ENCODE results near the gene AFF2. TPM values are rescaled to one million over a fixed set of nuclear protein-coding genes. Genes with fewer than 3 reads are reported as not detected.
A peak's percentile ranks its signal among the peaks of the same experiment; 100 is the strongest.

Gene AFF2
- total RNA-seq, 1 donor from 2014 or later = under 0.01 TPM

GRCh38 chrX:148681605-148682004 is 181.2 kb downstream of the AFF2 start:
- H3K27me3 ChIP-seq (ENCODE audit: control insufficient read depth, insufficient read depth, low read length) = no peaks in the 10 kb centered on the region
- TF ChIP-seq CTCF (IDR thresholded peaks at IDR 0.05; ENCODE audit: insufficient read depth, low read length, severe bottlenecking) = no peak
- no peaks in the 10 kb centered on the region for H3K36me3 ChIP-seq (ENCODE audit: control insufficient read depth, insufficient read depth, low read length)
- H3K4me3 ChIP-seq (ENCODE audit: low read depth, low read length) = no peak overlapping the region
- DNase-seq (ENCODE audit: low read depth) = no peak
- no peak for FAIRE-seq

GRCh38 chrX:148682206-148682605 is 181.8 kb downstream of the AFF2 start:
- DNase-seq (ENCODE audit: low read depth) (no peak), FAIRE-seq (no peak)
- no peak for TF ChIP-seq CTCF (IDR thresholded peaks at IDR 0.05; ENCODE audit: insufficient read depth, low read length, severe bottlenecking)
- Histone ChIP-seq H3K4me3 (ENCODE audit: low read depth, low read length) (no peak overlapping the region), H3K36me3 (ENCODE audit: control insufficient read depth, insufficient read depth, low read length) (no peaks in the 10 kb centered on the region), H3K27me3 (ENCODE audit: control insufficient read depth, insufficient read depth, low read length) (no peaks in the 10 kb centered on the region)

DNA sequence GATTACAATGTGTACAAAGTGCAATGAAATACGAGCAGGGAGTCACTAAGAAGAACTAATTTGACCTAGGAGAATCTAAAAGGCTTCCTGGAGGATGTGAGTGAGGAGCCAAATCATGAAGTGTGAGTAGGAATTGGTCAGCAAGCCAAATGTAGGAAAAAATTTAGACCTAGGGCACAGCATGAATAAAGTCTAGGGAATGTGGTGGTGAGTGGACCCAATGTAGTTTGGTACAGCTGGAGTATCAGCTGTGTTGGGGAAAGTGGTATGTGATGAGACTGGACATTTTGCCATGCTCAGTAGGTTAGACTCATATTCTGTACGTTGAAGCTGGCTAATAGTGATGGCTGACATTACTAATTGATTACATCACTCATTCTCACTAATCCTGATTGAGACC is 191.0 kb downstream of the AFF2 start:
- DNase-seq (ENCODE audit: low read depth) (peak; percentile 1), FAIRE-seq (no peak)
- no peaks in the 10 kb centered on the region for H3K36me3 ChIP-seq (ENCODE audit: control insufficient read depth, insufficient read depth, low read length)
- no peak for TF ChIP-seq CTCF (IDR thresholded peaks at IDR 0.05; ENCODE audit: insufficient read depth, low read length, severe bottlenecking)
- H3K4me3 ChIP-seq (ENCODE audit: low read depth, low read length) = no peak overlapping the region
- no peaks in the 10 kb centered on the region for H3K27me3 ChIP-seq (ENCODE audit: control insufficient read depth, insufficient read depth, low read length)

DNA sequence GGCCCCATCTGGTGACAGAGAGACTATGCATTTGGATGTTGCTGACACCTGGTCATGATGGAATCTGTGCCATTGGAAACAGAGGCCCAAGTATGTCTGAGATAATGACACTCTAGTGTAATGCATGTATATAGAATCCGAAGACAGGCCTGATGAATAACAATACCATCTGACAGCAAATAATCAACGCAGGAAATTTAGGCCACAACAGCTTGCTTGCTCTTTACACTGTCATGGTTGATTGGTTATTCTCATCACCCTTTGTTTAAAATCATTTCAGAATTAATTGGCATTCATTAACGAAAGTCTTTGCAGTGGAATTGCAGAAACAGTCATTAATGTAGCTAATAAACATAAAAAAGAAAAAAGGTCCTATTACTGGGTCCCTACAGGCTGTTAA is 194.8 kb downstream of the AFF2 start:
- H3K36me3 ChIP-seq (ENCODE audit: control insufficient read depth, insufficient read depth, low read length) = no peaks in the 10 kb centered on the region
- FAIRE-seq (no peak), DNase-seq (ENCODE audit: low read depth) (no peak)
- no peak overlapping the region for H3K4me3 ChIP-seq (ENCODE audit: low read depth, low read length)
- no peak for TF ChIP-seq CTCF (IDR thresholded peaks at IDR 0.05; ENCODE audit: insufficient read depth, low read length, severe bottlenecking)
- H3K27me3 ChIP-seq (ENCODE audit: control insufficient read depth, insufficient read depth, low read length) = no peaks in the 10 kb centered on the region

DNA sequence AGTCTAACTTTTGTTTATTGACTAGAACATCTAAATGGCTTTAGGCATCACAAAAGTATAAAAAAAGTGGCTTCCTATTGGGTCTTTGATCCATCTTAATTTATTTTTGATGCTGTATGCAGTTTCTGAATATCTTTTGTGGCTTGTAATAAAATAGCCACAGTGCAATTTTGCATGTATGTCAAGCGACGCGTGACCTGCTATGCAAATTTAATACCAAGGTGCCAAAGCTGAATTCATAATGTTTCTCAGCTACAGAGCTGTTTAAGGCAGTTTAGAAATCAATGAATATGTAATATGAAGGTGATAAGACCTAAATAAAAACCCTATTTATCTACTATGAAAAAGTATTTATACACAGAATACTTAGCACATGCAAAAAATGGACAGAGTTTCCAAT is 197.8 kb downstream of the AFF2 start:
- FAIRE-seq (no peak), DNase-seq (ENCODE audit: low read depth) (no peak)
- Histone ChIP-seq H3K36me3 (ENCODE audit: control insufficient read depth, insufficient read depth, low read length) (no peaks in the 10 kb centered on the region), H3K27me3 (ENCODE audit: control insufficient read depth, insufficient read depth, low read length) (no peaks in the 10 kb centered on the region), H3K4me3 (ENCODE audit: low read depth, low read length) (no peak overlapping the region)
- no peak for TF ChIP-seq CTCF (IDR thresholded peaks at IDR 0.05; ENCODE audit: insufficient read depth, low read length, severe bottlenecking)

GRCh38 chrX:148700021-148700420 is 199.6 kb downstream of the AFF2 start:
- DNase-seq (ENCODE audit: low read depth) (no peak), FAIRE-seq (no peak)
- no peaks in the 10 kb centered on the region for H3K27me3 ChIP-seq (ENCODE audit: control insufficient read depth, insufficient read depth, low read length)
- TF ChIP-seq CTCF (IDR thresholded peaks at IDR 0.05; ENCODE audit: insufficient read depth, low read length, severe bottlenecking) = no peak
- no peak overlapping the region for H3K4me3 ChIP-seq (ENCODE audit: low read depth, low read length)
- H3K36me3 ChIP-seq (ENCODE audit: control insufficient read depth, insufficient read depth, low read length) = no peaks in the 10 kb centered on the region
